ENCODE measurements around the gene GSTO2.

Gene GSTO2

GRCh38 chr10:104311184-104311720, 42.3 kb downstream of the GSTO2 start:
- DNase-seq, result no peak

DNA sequence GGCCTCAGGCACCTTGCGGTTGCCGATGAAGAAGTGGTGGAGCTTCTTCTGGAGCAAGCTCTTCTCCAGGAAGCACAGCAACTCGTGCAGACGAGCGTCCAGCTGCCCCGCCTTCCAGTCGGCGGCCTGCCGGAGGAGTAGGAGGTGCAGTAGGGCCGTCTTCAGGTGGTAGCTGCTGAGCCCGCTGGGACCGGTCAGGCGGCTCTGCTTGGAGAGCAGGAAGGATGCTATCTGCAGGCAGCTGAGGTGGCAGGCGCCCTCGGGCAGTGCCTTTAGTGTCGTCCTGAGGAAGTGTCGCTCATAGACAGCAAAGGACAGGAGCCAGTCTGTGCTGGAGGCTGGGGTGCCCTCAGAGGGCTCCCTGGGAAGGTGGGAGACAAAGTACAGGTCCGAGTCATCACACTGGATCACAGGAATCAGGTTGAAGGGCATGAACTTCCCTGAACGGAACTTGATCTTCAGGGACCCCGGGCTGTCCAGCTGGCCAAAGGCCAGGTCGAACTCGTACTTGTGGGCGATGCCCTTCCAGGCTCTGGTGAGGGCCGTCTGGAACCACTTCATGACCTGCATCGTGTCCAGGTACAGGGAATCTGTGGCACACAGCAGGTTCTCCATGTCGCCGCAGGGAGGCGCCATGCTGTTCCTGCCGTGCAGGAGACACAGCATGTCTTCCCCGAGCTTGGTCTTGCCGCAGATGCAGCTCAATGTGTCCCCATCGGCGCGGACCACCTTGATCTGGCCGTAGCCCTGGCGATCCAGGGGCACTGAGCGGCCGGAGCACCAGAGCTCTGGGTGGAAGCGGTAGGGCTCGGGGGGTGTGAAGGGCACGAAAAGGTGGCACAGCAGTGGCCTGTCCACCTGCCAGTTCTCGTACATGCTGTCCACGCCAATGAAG, 45.9 kb downstream of the GSTO2 start:
- no peak for DNase-seq

DNA sequence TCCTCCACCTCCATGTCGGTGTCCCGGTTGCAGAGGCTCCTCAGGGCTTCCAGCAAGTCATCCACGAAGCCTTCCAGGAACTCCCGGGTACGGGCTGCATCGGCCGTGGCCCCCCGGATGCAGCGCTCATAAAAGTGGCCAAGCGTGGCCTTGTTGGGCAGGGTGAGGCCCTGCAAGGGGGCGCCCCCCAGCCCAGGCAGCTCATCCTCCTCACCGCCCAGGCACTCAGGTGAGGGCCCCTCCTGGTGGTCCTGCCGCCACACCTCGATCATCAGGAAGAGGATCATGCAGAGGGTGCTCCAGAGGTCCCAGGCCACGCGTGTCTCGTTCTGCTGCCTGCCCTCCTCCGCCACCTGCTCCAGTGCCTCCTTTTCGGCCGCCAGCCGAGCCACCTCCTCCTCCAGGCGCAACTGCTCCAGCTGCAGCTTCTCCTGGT, 46.5 kb downstream of the GSTO2 start:
- no peak for DNase-seq

DNA sequence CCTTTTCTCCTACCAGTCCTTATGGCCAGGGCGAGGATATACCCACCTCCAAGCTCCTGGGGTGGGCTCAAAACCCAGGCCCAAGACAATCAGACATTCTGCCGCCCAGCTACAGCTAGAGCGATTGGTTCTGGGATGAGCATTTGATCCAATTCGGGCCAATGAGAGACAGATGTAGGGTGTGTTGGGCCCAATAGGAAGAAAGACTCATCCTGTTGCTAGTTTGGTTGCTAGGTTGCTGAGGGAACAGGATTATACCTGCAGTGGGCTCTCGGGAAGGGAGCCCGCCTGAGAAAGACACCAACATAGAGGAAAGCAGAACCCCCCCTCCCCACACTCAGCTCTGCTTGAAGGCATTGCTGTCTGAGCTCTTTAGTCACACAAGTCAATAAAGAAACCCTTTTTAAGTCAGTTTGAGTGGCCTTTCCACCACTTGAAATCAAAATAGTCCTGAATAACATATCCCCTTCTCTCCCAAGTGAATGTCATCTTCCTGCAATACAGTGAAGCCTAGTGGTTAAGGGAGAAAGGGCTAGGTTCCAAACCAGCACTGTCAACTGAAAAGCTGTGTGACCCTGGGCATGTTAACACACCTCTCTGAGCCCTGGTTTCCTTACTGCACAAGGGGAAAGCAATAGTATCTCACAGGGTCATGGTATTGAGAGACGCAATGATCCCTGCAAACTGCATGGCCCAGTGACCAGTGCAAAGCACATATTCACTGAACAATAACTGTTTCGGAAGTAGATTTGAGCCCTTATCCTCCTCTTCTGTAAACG, 47.5 kb downstream of the GSTO2 start:
- no peak for DNase-seq

- DNase-seq, result no peak
Observed at GRCh38 chr10:104317269-104317710, 48.3 kb downstream of the GSTO2 start.

- no peak for DNase-seq
Observed at GRCh38 chr10:104317726-104318299, 48.8 kb downstream of the GSTO2 start.

GRCh38 chr10:104318326-104318725, 49.3 kb downstream of the GSTO2 start:
- DNase-seq, result no peak

- DNase-seq, result no peak
Observed at GRCh38 chr10:104318810-104319741, 50.1 kb downstream of the GSTO2 start.

DNA sequence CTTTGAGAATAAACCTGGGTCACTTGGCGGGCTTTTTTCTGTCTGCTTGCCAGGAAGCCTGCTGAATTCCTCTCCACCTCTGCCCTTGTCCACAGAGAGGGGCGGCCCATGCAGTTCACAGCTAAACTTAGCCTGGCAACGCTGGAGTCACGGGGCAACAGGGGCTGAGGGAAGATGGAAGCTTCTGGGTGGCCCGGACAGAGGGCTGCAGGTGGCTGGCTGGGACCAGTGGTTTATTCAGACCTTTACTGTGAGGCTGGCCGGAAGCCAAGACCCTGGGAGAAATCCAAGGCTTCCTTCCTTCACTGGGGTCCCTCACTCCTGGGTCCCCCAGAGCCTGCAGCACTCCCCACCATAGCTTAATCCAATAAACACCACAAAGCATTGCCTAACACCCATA, 52.2 kb downstream of the GSTO2 start:
- no peak for DNase-seq

GRCh38 chr10:104321725-104322415, 52.9 kb downstream of the GSTO2 start:
- DNase-seq, result no peak

GRCh38 chr10:104322416-104322782, 53.4 kb downstream of the GSTO2 start:
- peak; percentile 43 for DNase-seq

- DNase-seq, result no peak
Observed at GRCh38 chr10:104323085-104323484, 54.1 kb downstream of the GSTO2 start.

DNA sequence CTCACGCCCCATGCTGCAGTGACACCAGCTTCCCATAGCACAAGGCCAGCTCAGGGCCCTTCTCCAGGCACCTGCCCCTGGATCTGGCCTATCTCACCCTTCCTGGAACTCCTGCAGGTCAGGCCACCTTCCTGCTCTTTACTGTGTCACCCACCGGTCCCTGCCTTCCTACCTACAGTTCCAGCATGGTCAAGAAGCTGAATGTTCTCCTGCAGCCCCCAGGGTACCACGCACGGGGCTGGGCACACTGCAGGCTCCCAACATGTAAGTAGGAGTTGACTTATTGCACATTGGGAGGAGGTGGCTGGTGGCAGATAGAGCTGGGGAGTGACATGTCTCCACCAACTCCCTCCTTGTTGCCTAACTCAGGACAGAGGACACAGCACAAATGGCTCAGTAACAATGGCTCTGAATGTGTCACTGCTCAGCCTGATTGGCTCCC, 54.8 kb downstream of the GSTO2 start:
- DNase-seq, result no peak

GRCh38 chr10:104324221-104324686, 55.3 kb downstream of the GSTO2 start:
- no peak for DNase-seq

- no peak for DNase-seq
Observed at GRCh38 chr10:104324931-104325330, 55.9 kb downstream of the GSTO2 start.

DNA sequence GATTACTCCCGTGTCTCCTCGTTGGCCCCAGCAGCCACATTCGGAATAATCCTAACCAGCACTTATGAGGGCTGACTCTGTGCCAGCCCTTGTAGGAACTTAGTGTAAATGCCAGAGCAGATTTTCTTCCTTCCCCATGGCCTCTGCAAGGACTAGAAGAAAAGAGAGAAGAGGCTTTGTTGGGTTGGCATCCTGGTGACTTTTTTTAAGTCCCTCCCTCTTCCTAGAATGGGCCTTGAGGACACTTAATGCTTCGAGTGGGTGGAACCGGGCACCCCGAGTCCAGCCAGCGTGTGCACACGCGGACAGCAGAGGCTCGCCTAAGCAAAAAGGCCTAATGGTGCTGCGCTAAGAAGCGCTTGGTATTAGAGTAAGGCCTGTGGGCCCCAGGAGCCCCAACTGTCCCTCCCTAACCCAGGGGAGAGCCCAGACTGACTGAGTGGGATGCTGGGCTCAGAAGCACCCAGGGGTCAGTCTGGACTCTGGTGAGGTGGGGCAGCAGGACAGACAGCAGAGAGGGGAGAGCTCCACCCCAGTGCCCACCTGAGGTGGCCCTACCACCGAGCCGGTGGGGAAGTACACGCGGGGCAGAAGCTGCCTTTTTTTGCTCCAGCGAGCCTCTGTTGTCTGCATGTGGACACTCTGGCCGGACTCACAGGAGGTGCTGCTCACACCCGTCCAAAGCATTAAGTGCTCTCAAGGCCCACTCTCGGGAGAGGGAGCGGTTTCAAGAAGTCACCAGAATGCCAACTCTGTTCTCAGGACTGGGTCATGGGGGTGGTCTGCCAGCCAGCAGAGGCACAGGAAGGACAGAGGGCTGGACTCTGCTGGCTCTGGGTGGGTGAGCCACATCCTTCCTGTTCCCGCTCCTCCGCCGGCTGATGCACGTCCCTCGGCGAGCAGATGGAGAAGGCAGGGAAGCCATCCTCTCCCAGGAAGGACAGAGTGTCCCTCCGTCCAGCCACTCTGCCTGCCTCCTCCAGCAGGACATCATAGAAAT, 56.8 kb downstream of the GSTO2 start:
- no peak for DNase-seq

DNA sequence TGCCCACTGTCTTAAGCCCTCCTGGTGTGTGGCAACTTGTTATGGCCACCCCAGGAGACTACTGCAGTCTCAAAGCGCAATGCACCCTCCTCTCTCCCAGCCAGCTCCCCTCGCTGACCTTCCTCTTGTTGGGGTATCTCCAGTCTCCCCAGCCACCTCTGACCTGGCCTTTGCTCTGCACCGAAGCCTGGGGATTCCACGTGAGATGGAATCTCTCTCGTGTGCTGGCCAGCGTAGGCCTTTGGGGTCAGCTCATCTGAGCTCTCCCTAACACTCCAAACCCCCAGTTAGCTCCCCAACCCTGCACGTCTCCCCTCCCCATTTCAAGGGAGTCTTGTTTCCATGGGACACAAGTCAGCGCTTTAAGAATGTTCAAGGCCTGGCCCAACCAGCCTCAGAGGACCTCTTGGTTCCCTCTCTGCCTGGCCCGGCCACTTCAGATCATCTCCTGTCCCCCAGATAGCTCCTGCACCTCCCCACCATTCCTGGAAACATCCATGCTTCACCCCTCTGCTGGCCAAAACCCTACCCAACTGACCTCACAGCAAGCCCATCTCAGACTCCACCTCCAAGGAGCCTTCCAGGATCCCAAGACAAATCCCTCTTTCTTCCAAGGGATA, 58.1 kb downstream of the GSTO2 start:
- no peak for DNase-seq

GRCh38 chr10:104327745-104328645, 59.0 kb downstream of the GSTO2 start:
- no peak for DNase-seq

DNA sequence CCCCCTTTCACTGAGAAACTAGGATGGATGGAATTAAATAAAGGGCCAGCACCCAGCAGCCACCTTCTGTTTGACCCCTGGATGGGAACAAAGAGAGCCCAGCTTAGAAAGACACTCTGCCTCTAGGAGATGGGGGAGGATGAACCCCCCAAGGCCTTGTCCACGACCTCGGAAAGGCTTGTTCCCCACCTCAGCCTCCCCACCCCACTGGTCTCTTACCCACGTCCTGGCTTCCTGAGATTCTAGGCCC, 59.6 kb downstream of the GSTO2 start:
- no peak for DNase-seq
